HepG2 (cell line): ENCODE results near the gene HS3ST4.

Experiments
- FOXM1 ChIP-seq: sonication (generic); formaldehyde crosslinking; IDR thresholded peaks from 2 replicates; pipeline ENCODE4 v1.5.0; 2020; ENCODE audit warnings: missing genetic modification reagents
- HNRNPL ChIP-seq: fragments of 200-400 bp; formaldehyde crosslinking; IDR thresholded peaks from 2 replicates; pipeline ENCODE4 v1.6.1; 2017; ENCODE audit warnings: mild to moderate bottlenecking, low read depth, low read length
- JUNB ChIP-seq: sonication (generic); formaldehyde crosslinking; IDR thresholded peaks from 2 replicates; pipeline ENCODE4 v1.8.0; 2022; ENCODE audit warnings: missing genetic modification reagents, mild to moderate bottlenecking, borderline replicate concordance
- NR2C2 ChIP-seq: sonication (generic); formaldehyde crosslinking; IDR thresholded peaks from 2 replicates; pipeline ENCODE4 v1.4.0; 2020; ENCODE audit warnings: missing genetic modification reagents, mild to moderate bottlenecking, moderate library complexity, borderline replicate concordance
- PRDM15 ChIP-seq: sonication (generic); formaldehyde crosslinking; IDR thresholded peaks from 2 replicates; pipeline ENCODE4 v1.4.0; 2020; ENCODE audit warnings: missing genetic modification reagents
- RARA ChIP-seq: IDR thresholded peaks from 2 replicates; pipeline ENCODE4 v1.6.1; 2016; ENCODE audit warnings: missing genetic modification reagents, missing compliant biosample characterization
- RFX5 ChIP-seq: IDR thresholded peaks from 2 replicates; pipeline ENCODE4 v1.6.1; 2011; ENCODE audit warnings: low read depth, low read length, improper control_type of control experiment
- SP4 ChIP-seq: sonication (generic); formaldehyde crosslinking; IDR thresholded peaks from 2 replicates; pipeline ENCODE4 v1.8.1; 2023; ENCODE audit warnings: mild to moderate bottlenecking, missing genetic modification reagents
- ZBTB33 ChIP-seq: sonication (generic); formaldehyde crosslinking; IDR thresholded peaks from 2 replicates; pipeline ENCODE4 v1.4.0; 2020; ENCODE audit warnings: missing genetic modification reagents
- ZNF724P ChIP-seq: sonication (generic); formaldehyde crosslinking; IDR thresholded peaks from 2 replicates; pipeline ENCODE4 v1.8.0; 2022; ENCODE audit warnings: missing genetic modification reagents, borderline replicate concordance
- ZNF746 ChIP-seq: sonication (generic); formaldehyde crosslinking; IDR thresholded peaks from 2 replicates; pipeline ENCODE4 v1.8.0; 2022; ENCODE audit warnings: mild to moderate bottlenecking, missing genetic modification reagents
- TF ChIP-seq, protein P1 (sequence below): sonication (generic); formaldehyde crosslinking; IDR thresholded peaks from 2 replicates; pipeline ENCODE4 v1.5.0; 2020; ENCODE audit warnings: mild to moderate bottlenecking, missing genetic modification reagents, moderate library complexity
- TF ChIP-seq, protein P2 (sequence below): sonication (generic); formaldehyde crosslinking; IDR thresholded peaks from 2 replicates; pipeline ENCODE4 v1.5.1; 2020; ENCODE audit warnings: missing genetic modification reagents, mild to moderate bottlenecking, borderline replicate concordance

DNA sequence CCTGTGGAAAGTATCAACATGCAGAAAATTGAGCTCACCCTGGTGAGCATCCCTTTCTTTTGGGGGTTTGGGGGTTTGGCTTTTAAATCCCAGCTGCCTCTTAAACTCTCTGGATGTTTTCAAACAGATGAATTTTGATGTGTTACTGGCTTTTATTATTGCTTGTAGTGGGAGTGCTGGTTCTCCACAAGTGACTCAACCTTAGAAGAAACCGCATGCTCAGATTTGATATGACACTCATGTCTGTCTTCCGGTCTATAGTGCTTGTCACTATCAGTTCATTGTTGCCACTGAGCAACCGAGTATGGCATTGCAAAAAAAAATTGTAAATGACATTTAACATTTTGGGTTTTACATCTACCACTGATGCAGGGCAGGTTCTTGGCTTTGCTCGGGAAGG, 104.5 kb downstream of the HS3ST4 start:
- TF ChIP-seq PRDM15 (CRISPR knock-in tag) (no peak), JUNB (CRISPR knock-in tag) (no peak), ZBTB33 (CRISPR knock-in tag) (no peak), NR2C2 (CRISPR knock-in tag) (no peak), RFX5 (no peak), FOXM1 (no peak), RARA (CRISPR knock-in tag) (no peak), SP4 (no peak), ZNF746 (CRISPR knock-in tag) (no peak), ZNF724P (no peak), HNRNPL (no peak)
- TF ChIP-seq, protein P1, sequence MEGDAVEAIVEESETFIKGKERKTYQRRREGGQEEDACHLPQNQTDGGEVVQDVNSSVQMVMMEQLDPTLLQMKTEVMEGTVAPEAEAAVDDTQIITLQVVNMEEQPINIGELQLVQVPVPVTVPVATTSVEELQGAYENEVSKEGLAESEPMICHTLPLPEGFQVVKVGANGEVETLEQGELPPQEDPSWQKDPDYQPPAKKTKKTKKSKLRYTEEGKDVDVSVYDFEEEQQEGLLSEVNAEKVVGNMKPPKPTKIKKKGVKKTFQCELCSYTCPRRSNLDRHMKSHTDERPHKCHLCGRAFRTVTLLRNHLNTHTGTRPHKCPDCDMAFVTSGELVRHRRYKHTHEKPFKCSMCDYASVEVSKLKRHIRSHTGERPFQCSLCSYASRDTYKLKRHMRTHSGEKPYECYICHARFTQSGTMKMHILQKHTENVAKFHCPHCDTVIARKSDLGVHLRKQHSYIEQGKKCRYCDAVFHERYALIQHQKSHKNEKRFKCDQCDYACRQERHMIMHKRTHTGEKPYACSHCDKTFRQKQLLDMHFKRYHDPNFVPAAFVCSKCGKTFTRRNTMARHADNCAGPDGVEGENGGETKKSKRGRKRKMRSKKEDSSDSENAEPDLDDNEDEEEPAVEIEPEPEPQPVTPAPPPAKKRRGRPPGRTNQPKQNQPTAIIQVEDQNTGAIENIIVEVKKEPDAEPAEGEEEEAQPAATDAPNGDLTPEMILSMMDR (CRISPR knock-in tag): no peak
- TF ChIP-seq, protein P2, sequence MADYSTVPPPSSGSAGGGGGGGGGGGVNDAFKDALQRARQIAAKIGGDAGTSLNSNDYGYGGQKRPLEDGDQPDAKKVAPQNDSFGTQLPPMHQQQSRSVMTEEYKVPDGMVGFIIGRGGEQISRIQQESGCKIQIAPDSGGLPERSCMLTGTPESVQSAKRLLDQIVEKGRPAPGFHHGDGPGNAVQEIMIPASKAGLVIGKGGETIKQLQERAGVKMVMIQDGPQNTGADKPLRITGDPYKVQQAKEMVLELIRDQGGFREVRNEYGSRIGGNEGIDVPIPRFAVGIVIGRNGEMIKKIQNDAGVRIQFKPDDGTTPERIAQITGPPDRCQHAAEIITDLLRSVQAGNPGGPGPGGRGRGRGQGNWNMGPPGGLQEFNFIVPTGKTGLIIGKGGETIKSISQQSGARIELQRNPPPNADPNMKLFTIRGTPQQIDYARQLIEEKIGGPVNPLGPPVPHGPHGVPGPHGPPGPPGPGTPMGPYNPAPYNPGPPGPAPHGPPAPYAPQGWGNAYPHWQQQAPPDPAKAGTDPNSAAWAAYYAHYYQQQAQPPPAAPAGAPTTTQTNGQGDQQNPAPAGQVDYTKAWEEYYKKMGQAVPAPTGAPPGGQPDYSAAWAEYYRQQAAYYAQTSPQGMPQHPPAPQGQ: no peak
